Endodermal cell (in vitro differentiated cells): ENCODE measurements around the gene ADAMTS13. TPM values are rescaled to one million over a fixed set of nuclear protein-coding genes. Genes with fewer than 3 reads are reported as not detected.

Source experiments
- DNase-seq: peaks from one replicate; pipeline ENCODE4 v3.0.0-alpha.2; 2017
- H3K27ac ChIP-seq: 2 replicates; pipeline ENCODE4 v1.5.1; 2013; ENCODE audit warnings: mild to moderate bottlenecking, low read depth, low read length, moderate library complexity
- H3K27me3 ChIP-seq: 2 replicates; pipeline ENCODE4 v1.6.1; 2013; ENCODE audit warnings: mild to moderate bottlenecking, low read length, moderate library complexity; ENCODE audit not compliant: insufficient read depth, control insufficient read depth, poor library complexity, severe bottlenecking
- H3K36me3 ChIP-seq: 2 replicates; pipeline ENCODE4 v1.7.0; 2013; ENCODE audit warnings: mild to moderate bottlenecking, low read length, moderate library complexity; ENCODE audit not compliant: control insufficient read depth, insufficient read depth
- H3K4me1 ChIP-seq: one replicate; pipeline ENCODE4 v1.7.0; 2013; ENCODE audit warnings: low read length; ENCODE audit not compliant: control insufficient read depth, insufficient read depth
- H3K4me3 ChIP-seq: 2 replicates; pipeline ENCODE4 v1.5.1; 2013; ENCODE audit warnings: mild to moderate bottlenecking, low read length, moderate library complexity
- H3K9ac ChIP-seq: 2 replicates; pipeline ENCODE4 v1.6.1; 2013; ENCODE audit warnings: mild to moderate bottlenecking, low read length, moderate library complexity; ENCODE audit not compliant: poor library complexity, severe bottlenecking; ENCODE audit errors: extremely low read depth
- H3K9me3 ChIP-seq: 2 replicates; pipeline ENCODE4 v1.6.1; 2013; ENCODE audit warnings: mild to moderate bottlenecking, low read length, moderate library complexity; ENCODE audit not compliant: control insufficient read depth
- H3K27ac Mint-ChIP-seq: 2 replicates; pipeline ENCODE4 v1.8.0; 2020; ENCODE audit warnings: mixed read lengths
- H3K27me3 Mint-ChIP-seq: 2 replicates; pipeline ENCODE4 v1.8.0; 2021; ENCODE audit warnings: mild to moderate bottlenecking, mixed read lengths; ENCODE audit not compliant: insufficient read depth
- H3K36me3 Mint-ChIP-seq: 2 replicates; pipeline ENCODE4 v1.8.0; 2020; ENCODE audit warnings: low read depth, mixed read lengths
- H3K4me1 Mint-ChIP-seq: 2 replicates; pipeline ENCODE4 v1.8.0; 2020; ENCODE audit warnings: mixed read lengths
- H3K4me3 Mint-ChIP-seq: 2 replicates; pipeline ENCODE4 v1.8.0; 2020; ENCODE audit warnings: mild to moderate bottlenecking, moderate library complexity, mixed read lengths
- H3K9me3 Mint-ChIP-seq: 2 replicates; pipeline ENCODE4 v1.8.0; 2020; ENCODE audit warnings: mild to moderate bottlenecking, mixed read lengths
- WGBS, 2 experiments: methylation state at CpG; one replicate each; pipeline versions ENCODE4 v1.1.5 to v1.1.7; 2013; ENCODE audit warnings: missing lambda C conversion rate in 2 of 2, mixed read lengths in 1 of 2; ENCODE audit not compliant: insufficient coverage in 1 of 2, insufficient read length in 1 of 2; 5-methylcytosine and 5-hydroxymethylcytosine counted together
- total RNA-seq, 2 donors: library from RNA; stranded (reverse); fragmentation: NEBNext Ultra II Directional in 1 of 2; extraction: Animal tissue kit (Norgen Biotek cat#: 25700) in 1 of 2; gene quantifications; 2 replicates in 1 of 2; 3 replicates in 1 of 2; pipeline ENCODE4 v1.2.1, GENCODE V29; 2021
- TF ChIP-seq, protein P1 (sequence below): fragments of 200-600 bp; sonication (generic); conservative IDR thresholded peaks from 2 replicates; pipeline ENCODE4 v1.5.0; 2021; ENCODE audit warnings: antibody characterized with exemption, mild to moderate bottlenecking

ADAMTS13 gene
- total RNA-seq, 2 donors from 2014 or later: 13.5 to 21.7 TPM

DNA sequence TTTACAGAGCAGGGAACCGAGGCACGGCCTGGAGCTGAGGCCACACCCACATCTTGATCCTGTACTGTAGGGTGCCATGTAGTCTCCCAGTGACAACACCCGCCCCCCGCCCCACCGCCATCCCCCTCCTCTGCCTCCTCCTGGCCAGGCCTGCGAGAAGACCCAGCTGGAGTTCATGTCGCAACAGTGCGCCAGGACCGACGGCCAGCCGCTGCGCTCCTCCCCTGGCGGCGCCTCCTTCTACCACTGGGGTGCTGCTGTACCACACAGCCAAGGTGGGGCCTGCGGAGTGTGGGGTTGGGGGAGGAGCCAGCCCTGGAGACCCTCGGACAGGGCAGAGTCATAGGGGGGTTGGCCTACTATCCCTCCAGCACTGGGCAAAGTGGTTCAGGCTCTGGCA is 14.5 kb downstream of the ADAMTS13 start:
- DNase-seq: no peak
- no peaks in the 10 kb centered on the region for H3K27me3 Mint-ChIP-seq
- Histone ChIP-seq H3K4me1 (no peaks in the 10 kb centered on the region), H3K9me3 (no peaks in the 10 kb centered on the region), H3K27me3 (no peaks in the 10 kb centered on the region), H3K4me3 (no peak overlapping the region), H3K9ac (no peak overlapping the region), H3K27ac (no peak overlapping the region), H3K36me3 (no peaks in the 10 kb centered on the region)
- H3K9me3 Mint-ChIP-seq: no peaks in the 10 kb centered on the region
- TF ChIP-seq, protein P1, sequence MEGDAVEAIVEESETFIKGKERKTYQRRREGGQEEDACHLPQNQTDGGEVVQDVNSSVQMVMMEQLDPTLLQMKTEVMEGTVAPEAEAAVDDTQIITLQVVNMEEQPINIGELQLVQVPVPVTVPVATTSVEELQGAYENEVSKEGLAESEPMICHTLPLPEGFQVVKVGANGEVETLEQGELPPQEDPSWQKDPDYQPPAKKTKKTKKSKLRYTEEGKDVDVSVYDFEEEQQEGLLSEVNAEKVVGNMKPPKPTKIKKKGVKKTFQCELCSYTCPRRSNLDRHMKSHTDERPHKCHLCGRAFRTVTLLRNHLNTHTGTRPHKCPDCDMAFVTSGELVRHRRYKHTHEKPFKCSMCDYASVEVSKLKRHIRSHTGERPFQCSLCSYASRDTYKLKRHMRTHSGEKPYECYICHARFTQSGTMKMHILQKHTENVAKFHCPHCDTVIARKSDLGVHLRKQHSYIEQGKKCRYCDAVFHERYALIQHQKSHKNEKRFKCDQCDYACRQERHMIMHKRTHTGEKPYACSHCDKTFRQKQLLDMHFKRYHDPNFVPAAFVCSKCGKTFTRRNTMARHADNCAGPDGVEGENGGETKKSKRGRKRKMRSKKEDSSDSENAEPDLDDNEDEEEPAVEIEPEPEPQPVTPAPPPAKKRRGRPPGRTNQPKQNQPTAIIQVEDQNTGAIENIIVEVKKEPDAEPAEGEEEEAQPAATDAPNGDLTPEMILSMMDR: no peak
- 94 to 95% methylated on average over 9 to 16 of the region's 16 CpGs for WGBS, 2 experiments
- no peaks in the 10 kb centered on the region for H3K4me1 Mint-ChIP-seq
- H3K4me3 Mint-ChIP-seq: no peak overlapping the region
- no peak overlapping the region for H3K27ac Mint-ChIP-seq
- H3K36me3 Mint-ChIP-seq: no peaks in the 10 kb centered on the region

DNA sequence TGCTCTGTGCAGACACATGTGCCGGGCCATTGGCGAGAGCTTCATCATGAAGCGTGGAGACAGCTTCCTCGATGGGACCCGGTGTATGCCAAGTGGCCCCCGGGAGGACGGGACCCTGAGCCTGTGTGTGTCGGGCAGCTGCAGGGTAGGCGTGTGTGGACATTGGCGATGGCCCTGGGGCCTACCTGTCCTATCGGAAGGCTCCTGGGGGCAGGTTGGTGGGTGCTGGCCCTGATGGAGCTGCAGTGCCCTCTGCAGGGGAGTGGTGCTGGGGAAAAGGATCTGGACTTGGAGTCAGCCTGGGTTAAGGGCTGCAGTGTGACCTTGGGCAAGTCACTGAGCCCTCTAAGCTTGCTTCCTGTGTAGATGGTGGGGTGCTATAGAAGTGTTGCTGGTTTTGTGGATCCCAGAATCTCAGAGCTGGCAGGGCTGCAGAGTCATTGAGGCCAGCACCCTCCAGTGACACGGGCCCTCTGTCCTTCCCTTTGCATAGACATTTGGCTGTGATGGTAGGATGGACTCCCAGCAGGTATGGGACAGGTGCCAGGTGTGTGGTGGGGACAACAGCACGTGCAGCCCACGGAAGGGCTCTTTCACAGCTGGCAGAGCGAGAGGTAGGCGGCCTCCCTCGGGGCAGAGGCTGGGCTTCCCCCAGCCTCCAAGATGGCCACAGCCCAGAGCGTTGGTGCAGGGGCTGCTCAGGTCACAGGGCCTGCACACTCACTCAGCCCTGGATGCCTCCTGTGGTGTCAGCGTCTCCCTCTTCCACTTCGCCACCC is 15.8 kb downstream of the ADAMTS13 start:
- H3K9ac ChIP-seq: no peak overlapping the region
- H3K4me3 ChIP-seq: no peak overlapping the region
- no peaks in the 10 kb centered on the region for H3K9me3 Mint-ChIP-seq
- peak; percentile 82 for DNase-seq
- no peaks in the 10 kb centered on the region for H3K27me3 ChIP-seq
- TF ChIP-seq, protein P1: peak; percentile 71
- WGBS, 2 experiments: 93 to 94% methylated on average over 7 to 20 of the region's 20 CpGs
- H3K27ac Mint-ChIP-seq: no peak overlapping the region
- no peaks in the 10 kb centered on the region for H3K4me1 Mint-ChIP-seq
- H3K27ac ChIP-seq: no peak overlapping the region
- no peaks in the 10 kb centered on the region for H3K9me3 ChIP-seq
- H3K27me3 Mint-ChIP-seq: no peaks in the 10 kb centered on the region
- H3K36me3 ChIP-seq: no peaks in the 10 kb centered on the region
- no peaks in the 10 kb centered on the region for H3K4me1 ChIP-seq
- no peaks in the 10 kb centered on the region for H3K36me3 Mint-ChIP-seq
- no peak overlapping the region for H3K4me3 Mint-ChIP-seq

DNA sequence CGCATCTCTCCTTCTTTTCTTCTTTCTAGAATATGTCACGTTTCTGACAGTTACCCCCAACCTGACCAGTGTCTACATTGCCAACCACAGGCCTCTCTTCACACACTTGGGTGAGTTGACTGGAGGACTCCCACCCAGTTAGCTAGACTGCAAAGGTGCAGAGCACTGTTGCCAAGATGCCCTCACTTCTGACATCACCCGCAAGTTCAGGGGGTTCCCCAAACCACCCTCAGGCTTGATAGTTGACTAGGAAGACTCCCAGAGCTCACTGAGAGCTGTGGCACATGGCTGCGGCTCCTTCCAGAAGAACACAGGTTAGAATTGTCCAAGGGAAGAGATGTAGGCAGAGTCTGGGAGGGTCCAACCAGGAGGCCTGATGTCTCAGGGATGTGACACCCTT is 17.2 kb downstream of the ADAMTS13 start:
- 72 to 75% methylated on average over 4 of the region's 4 CpGs for WGBS, 2 experiments
- H3K4me1 ChIP-seq: no peaks in the 10 kb centered on the region
- Mint-ChIP-seq H3K36me3 (no peaks in the 10 kb centered on the region), H3K4me1 (no peaks in the 10 kb centered on the region), H3K9me3 (no peaks in the 10 kb centered on the region), H3K27ac (no peak overlapping the region), H3K4me3 (no peak overlapping the region), H3K27me3 (no peaks in the 10 kb centered on the region)
- TF ChIP-seq, protein P1: no peak
- DNase-seq: no peak
- no peak overlapping the region for H3K27ac ChIP-seq
- no peak overlapping the region for H3K9ac ChIP-seq
- H3K36me3 ChIP-seq: no peaks in the 10 kb centered on the region
- no peaks in the 10 kb centered on the region for H3K9me3 ChIP-seq
- H3K4me3 ChIP-seq: no peak overlapping the region
- no peaks in the 10 kb centered on the region for H3K27me3 ChIP-seq
